ENCODE data around the gene ATP5MC3. TPM values are rescaled to one million over a fixed set of nuclear protein-coding genes. Genes with fewer than 3 reads are reported as not detected.

ATP5MC3 gene
- total RNA-seq, 4 donors from 2014 or later: 36.5 to 84.5 (median 61.1) TPM

DNA sequence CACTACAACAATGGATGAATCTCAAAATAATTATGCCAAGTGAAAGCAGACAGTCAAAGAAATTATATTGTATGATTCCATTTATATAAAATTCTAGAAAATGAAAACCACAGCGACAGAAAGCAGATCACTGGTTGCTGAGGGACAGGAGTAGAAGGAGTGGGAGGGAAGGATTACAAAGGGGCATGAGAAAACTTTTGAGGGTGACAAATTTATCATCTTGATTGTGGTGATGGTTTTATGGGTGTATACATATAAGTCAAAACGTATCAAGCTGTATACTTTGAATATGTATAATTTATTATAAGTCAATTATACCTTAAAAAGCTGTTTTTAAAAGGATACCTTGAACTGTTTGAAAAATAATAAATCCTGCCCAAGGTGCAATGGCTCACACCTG lies 41.2 kb downstream of the ATP5MC3 start:
- Histone ChIP-seq H3K4me1 (no peaks in the 10 kb centered on the region), H3K4me3 (no peak overlapping the region), H3K9me3 (no peaks in the 10 kb centered on the region), H3K27me3 (no peaks in the 10 kb centered on the region), H3K36me3 (no peaks in the 10 kb centered on the region), H3K27ac (no peak overlapping the region)
- intact Hi-C loops (cut with DNase I; ENCODE audit: low total_unique reads): no loop called here
- TF ChIP-seq, protein P1, sequence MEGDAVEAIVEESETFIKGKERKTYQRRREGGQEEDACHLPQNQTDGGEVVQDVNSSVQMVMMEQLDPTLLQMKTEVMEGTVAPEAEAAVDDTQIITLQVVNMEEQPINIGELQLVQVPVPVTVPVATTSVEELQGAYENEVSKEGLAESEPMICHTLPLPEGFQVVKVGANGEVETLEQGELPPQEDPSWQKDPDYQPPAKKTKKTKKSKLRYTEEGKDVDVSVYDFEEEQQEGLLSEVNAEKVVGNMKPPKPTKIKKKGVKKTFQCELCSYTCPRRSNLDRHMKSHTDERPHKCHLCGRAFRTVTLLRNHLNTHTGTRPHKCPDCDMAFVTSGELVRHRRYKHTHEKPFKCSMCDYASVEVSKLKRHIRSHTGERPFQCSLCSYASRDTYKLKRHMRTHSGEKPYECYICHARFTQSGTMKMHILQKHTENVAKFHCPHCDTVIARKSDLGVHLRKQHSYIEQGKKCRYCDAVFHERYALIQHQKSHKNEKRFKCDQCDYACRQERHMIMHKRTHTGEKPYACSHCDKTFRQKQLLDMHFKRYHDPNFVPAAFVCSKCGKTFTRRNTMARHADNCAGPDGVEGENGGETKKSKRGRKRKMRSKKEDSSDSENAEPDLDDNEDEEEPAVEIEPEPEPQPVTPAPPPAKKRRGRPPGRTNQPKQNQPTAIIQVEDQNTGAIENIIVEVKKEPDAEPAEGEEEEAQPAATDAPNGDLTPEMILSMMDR (IDR thresholded peaks at IDR 0.05): no peak
- TF ChIP-seq POLR2A (IDR thresholded peaks at IDR 0.05): no peak
- DNase-seq: no peak

DNA sequence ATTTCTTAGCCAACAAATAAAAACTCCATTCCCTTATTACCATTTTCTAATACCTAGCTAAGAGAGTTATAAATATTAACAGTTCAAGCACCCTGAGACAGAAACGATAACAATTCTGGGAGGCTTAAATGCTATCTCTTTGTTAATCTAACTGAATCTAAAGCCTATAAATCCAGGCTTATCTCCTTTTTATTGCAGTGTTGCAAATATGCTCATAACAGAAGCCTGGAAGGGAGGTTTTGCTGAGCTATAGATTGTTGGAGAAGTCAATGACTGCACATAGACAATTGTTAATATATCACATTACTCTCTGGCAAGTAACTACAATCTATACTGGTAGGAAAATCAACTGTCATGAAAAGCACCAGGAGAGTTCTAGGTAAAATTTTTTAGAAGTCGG lies 43.7 kb downstream of the ATP5MC3 start:
- H3K9me3 ChIP-seq: no peaks in the 10 kb centered on the region
- no peaks in the 10 kb centered on the region for H3K4me1 ChIP-seq
- no peaks in the 10 kb centered on the region for H3K27me3 ChIP-seq
- no peak overlapping the region for H3K4me3 ChIP-seq
- H3K36me3 ChIP-seq: no peaks in the 10 kb centered on the region
- no peak for DNase-seq
- no peak overlapping the region for H3K27ac ChIP-seq
- TF ChIP-seq, protein P1 (IDR thresholded peaks at IDR 0.05): no peak
- TF ChIP-seq POLR2A (IDR thresholded peaks at IDR 0.05): no peak
- intact Hi-C loops (cut with DNase I; ENCODE audit: low total_unique reads): no loop called here

DNA sequence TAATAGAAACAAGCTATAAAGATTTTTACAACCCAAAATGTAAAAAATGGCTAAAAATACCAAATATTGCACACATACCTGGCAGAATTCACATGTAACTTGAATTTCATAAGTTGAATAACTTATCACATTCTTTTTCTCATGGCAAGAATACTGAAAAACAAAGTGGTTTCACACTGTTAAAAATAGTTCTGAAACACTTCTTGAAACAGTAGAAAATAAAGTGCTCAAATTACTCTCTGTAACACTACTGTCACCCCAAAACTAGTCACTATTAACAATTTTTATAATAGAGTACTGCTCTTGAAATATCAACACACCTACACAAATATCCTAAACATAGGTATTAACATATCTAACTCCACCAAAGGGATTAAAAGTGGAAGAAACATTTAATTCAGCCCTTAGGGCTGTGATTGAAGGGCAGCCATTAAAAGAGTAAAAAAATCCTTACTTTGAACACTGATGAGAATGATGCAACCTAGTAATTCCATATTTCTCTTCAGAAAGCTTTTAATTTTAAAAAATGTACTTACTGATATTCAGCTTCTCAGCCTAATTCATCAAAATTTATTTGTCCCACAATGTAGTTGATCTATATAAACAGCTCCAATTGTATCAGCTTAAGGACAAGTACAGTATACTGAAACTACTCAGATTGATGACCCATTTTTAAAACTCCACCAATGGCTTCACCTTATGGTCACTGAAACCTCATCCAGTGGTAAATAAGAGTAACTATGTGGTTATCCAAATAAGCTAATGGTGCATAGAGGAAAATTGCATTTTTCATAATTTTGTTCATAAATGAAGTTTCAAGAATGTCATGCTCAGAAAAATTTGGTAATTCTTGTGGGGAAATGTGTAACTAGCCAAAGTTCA lies 44.9 kb downstream of the ATP5MC3 start:
- Histone ChIP-seq H3K4me1 (no peaks in the 10 kb centered on the region), H3K27ac (no peak overlapping the region), H3K36me3 (no peaks in the 10 kb centered on the region), H3K27me3 (no peaks in the 10 kb centered on the region), H3K4me3 (no peak overlapping the region), H3K9me3 (no peaks in the 10 kb centered on the region)
- intact Hi-C loops (cut with DNase I; ENCODE audit: low total_unique reads): no loop called here
- no peak for TF ChIP-seq POLR2A (IDR thresholded peaks at IDR 0.05)
- TF ChIP-seq, protein P1 (IDR thresholded peaks at IDR 0.05): no peak
- no peak for DNase-seq

DNA sequence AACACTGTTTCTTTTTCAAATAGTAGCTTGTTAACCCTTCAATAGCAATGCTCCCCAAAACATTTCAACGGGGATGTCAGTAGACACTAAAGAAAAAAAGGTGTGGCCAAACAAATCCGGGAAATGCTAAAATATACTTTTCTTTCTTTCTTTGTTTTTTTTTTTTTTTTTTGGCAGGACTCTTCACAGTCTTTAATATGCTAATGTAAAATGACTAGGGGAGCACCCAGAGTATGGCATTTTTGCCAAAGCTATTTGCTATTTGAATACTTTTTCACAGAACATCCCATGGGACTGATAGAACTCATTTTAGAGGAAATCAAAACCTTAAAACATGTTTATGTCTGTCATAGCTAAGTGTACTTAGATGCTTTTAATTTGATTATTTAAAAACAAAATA lies 45.6 kb downstream of the ATP5MC3 start:
- Histone ChIP-seq H3K4me1 (no peaks in the 10 kb centered on the region), H3K4me3 (no peak overlapping the region), H3K27ac (no peak overlapping the region), H3K36me3 (no peaks in the 10 kb centered on the region), H3K9me3 (no peaks in the 10 kb centered on the region), H3K27me3 (no peaks in the 10 kb centered on the region)
- intact Hi-C loops (cut with DNase I; ENCODE audit: low total_unique reads): no loop called here
- no peak for TF ChIP-seq POLR2A (IDR thresholded peaks at IDR 0.05)
- TF ChIP-seq, protein P1 (IDR thresholded peaks at IDR 0.05): no peak
- no peak for DNase-seq

DNA sequence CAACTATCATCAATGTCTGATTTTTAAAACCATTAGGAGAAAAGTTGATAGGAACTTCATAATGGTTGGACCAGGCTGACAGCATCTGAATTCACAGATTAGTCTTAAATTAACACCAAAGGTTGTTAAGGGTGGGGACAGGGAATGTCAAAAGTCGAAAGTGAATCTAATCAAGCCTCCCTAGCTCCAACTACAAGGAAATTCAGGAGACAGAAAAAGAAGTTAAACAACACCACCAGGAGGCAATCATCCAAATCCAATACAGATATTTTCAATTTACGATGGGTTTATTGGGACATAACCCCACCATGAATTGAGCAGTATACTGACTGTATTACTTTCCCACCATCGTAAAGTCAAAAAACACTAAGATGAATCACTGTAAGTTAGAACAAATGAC lies 46.3 kb downstream of the ATP5MC3 start:
- Histone ChIP-seq H3K4me1 (no peaks in the 10 kb centered on the region), H3K27ac (no peak overlapping the region), H3K9me3 (no peaks in the 10 kb centered on the region), H3K36me3 (no peaks in the 10 kb centered on the region), H3K4me3 (no peak overlapping the region), H3K27me3 (no peaks in the 10 kb centered on the region)
- TF ChIP-seq, protein P1 (IDR thresholded peaks at IDR 0.05): no peak
- TF ChIP-seq POLR2A (IDR thresholded peaks at IDR 0.05): no peak
- DNase-seq: no peak
- intact Hi-C loops (cut with DNase I; ENCODE audit: low total_unique reads): no loop called here

Measured in uterus (tissue), 4 donors.